ENCODE data around the gene CACNA1I. TPM values are rescaled to one million over a fixed set of nuclear protein-coding genes. Genes with fewer than 3 reads are reported as not detected.

The CACNA1I gene
- total and polyA plus RNA-seq, 2 experiments from 2014 or later = 0.42 to 2.4 TPM

GRCh38 chr22:39592081-39593065, 21.8 kb downstream of the CACNA1I start:
- H3K4me3 Mint-ChIP-seq = no peak overlapping the region; the same call in 2 of the 3 replicates
- peaks cover 14% of the 10 kb centered on the region for H3K4me1 Mint-ChIP-seq
- H3K4me3 ChIP-seq = no peak overlapping the region
- no peak overlapping the region for H3K27ac Mint-ChIP-seq
- H3K36me3 Mint-ChIP-seq (ENCODE audit: low read depth) = no peaks in the 10 kb centered on the region
- no peaks in the 10 kb centered on the region for H3K9me3 Mint-ChIP-seq
- H3K79me2 ChIP-seq (replicated peaks; ENCODE audit: insufficient read depth) = no peaks in the 10 kb centered on the region
- no peaks in the 10 kb centered on the region for H3K36me3 ChIP-seq (ENCODE audit: insufficient read depth)
- H2AFZ ChIP-seq = peak overlapping the region; percentile 76
- DNase-seq (ENCODE audit: low spot score) (no peak), ATAC-seq (no peak)
- H3K27ac ChIP-seq (ENCODE audit: low read depth) = no peak overlapping the region
- H3K27me3 ChIP-seq (ENCODE audit: insufficient read depth) = no peaks in the 10 kb centered on the region
- H3K4me1 ChIP-seq (ENCODE audit: insufficient read depth) = no peaks in the 10 kb centered on the region
- no peak overlapping the region for H3K4me2 ChIP-seq
- H3K27me3 Mint-ChIP-seq (ENCODE audit: insufficient read depth, low read depth, poor library complexity) = peaks cover 8% of the 10 kb centered on the region
- no peak for TF ChIP-seq CTCF (conservative IDR thresholded peaks at IDR 0.05; ENCODE audit: low read depth in 2 of 2)
- no peak for TF ChIP-seq NANOG (IDR thresholded peaks at IDR 0.05; ENCODE audit: borderline replicate concordance)
- TF ChIP-seq EZH2phosphoT487 (IDR thresholded peaks at IDR 0.05; ENCODE audit: unreplicated experiment) = no peak
- no peak for TF ChIP-seq ZNF462 (CRISPR knock-in tag; IDR thresholded peaks at IDR 0.05)
- no peak for TF ChIP-seq REST (IDR thresholded peaks at IDR 0.05; ENCODE audit: unreplicated experiment)
- TF ChIP-seq CREB1 (CRISPR knock-in tag; IDR thresholded peaks at IDR 0.05; ENCODE audit: low read depth) = no peak
- TF ChIP-seq POLR2AphosphoS5 (IDR thresholded peaks at IDR 0.05; ENCODE audit: low read depth) = no peak
- no peaks in the 10 kb centered on the region for H3F3A ChIP-seq (replicated peaks; ENCODE audit: low read depth)
- no peaks in the 10 kb centered on the region for H3K9me2 ChIP-seq (ENCODE audit: insufficient read depth)
- H4K20me1 ChIP-seq (replicated peaks; ENCODE audit: insufficient read depth) = no peaks in the 10 kb centered on the region

Measured in GM23338 (cell line).